CD4-positive, alpha-beta memory T cell (primary cell): ENCODE data around the gene FLAD1. TPM values are rescaled to one million over a fixed set of nuclear protein-coding genes. Genes with fewer than 3 reads are reported as not detected.
A peak's percentile ranks its signal among the peaks of the same experiment; 100 is the strongest.

ENCODE experiments used
- CTCF ChIA-PET: fragments of 350-600 bp; sonication (Branson Sonifier 250); formaldehyde crosslinking; loops from one replicate; lab custom pipeline; 2021; ENCODE audit warnings: inconsistent platforms; ENCODE audit not compliant: partially characterized antibody; lab: Charles Lee
- POLR2A ChIA-PET: fragments of 350-600 bp; sonication (Branson Sonifier 250); formaldehyde crosslinking; loops from one replicate; lab custom pipeline; 2021; ENCODE audit not compliant: partially characterized antibody; lab: Charles Lee
- DNase-seq, 5 donors: peaks; one replicate each; pipeline versions ENCODE4 v3.0.0 to v3.0.0-alpha.2; 2020 to 2022; ENCODE audit warnings: mixed read lengths in 1 of 5
- H3K27ac ChIP-seq: one replicate; pipeline ENCODE4 v1.7.0; 2013; ENCODE audit warnings: low read depth, low read length
- H3K27me3 ChIP-seq: 2 replicates; pipeline ENCODE4 v1.7.0; 2013; ENCODE audit warnings: mild to moderate bottlenecking, low read length, moderate library complexity; ENCODE audit not compliant: insufficient read depth
- H3K36me3 ChIP-seq: 2 replicates; pipeline ENCODE4 v1.7.0; 2013; ENCODE audit warnings: mild to moderate bottlenecking, low read length, moderate library complexity; ENCODE audit not compliant: insufficient read depth
- H3K4me1 ChIP-seq: 2 replicates; pipeline ENCODE4 v1.7.0; 2013; ENCODE audit warnings: mild to moderate bottlenecking, low read length, moderate library complexity; ENCODE audit not compliant: insufficient read depth
- H3K4me3 ChIP-seq, 2 donors: one replicate each; pipeline ENCODE4 v1.7.0; 2013; ENCODE audit warnings: low read length in 2 of 2, mild to moderate bottlenecking in 1 of 2
- H3K9me3 ChIP-seq, 2 donors: one replicate each; pipeline ENCODE4 v1.7.0; 2013; ENCODE audit warnings: low read length in 2 of 2, control low read depth in 1 of 2; ENCODE audit not compliant: control insufficient read depth in 1 of 2
- H3K27ac Mint-ChIP-seq, 7 donors: one replicate each; pipeline ENCODE4 v1.8.0; 2020 to 2021; ENCODE audit warnings: mixed read lengths in 7 of 7, mild to moderate bottlenecking in 6 of 7, inconsistent platforms in 3 of 7, moderate library complexity in 3 of 7
- H3K27me3 Mint-ChIP-seq, 2 donors: one replicate each; pipeline ENCODE4 v1.8.0; 2020 to 2021; ENCODE audit warnings: mixed read lengths in 2 of 2
- H3K36me3 Mint-ChIP-seq, 2 donors: one replicate each; pipeline ENCODE4 v1.8.0; 2020 to 2021; ENCODE audit warnings: mixed read lengths in 2 of 2, inconsistent platforms in 1 of 2, mild to moderate bottlenecking in 1 of 2
- H3K4me1 Mint-ChIP-seq, 4 donors: one replicate each; pipeline ENCODE4 v1.8.0; 2020 to 2021; ENCODE audit warnings: mixed read lengths in 4 of 4, mild to moderate bottlenecking in 1 of 4
- H3K4me3 Mint-ChIP-seq, 8 donors: one replicate each; pipeline ENCODE4 v1.8.0; 2020 to 2021; ENCODE audit warnings: mixed read lengths in 8 of 8, mild to moderate bottlenecking in 7 of 8, moderate library complexity in 6 of 8, inconsistent platforms in 3 of 8
- H3K9me3 Mint-ChIP-seq, 8 donors: one replicate each; pipeline ENCODE4 v1.8.0; 2020 to 2021; ENCODE audit warnings: mixed read lengths in 8 of 8, mild to moderate bottlenecking in 5 of 8, inconsistent platforms in 3 of 8, moderate library complexity in 1 of 8
- intact Hi-C: fragments of 100-400 bp; cut with micrococcal nuclease; formaldehyde crosslinking; loops from one replicate; pipeline ENCODE4 v1.15.1; 2023
- polyA plus RNA-seq, 2 donors: library from polyadenylated mRNA; unstranded; fragments of 300-500 nt; fragmentation: Illumina TruSeq; gene quantifications; one replicate each; pipeline ENCODE4 v1.2.3, GENCODE V29; 2021
- total RNA-seq, 2 experiments: library from RNA; stranded (reverse); gene quantifications; one replicate each; pipeline ENCODE4 v1.2.3, GENCODE V29; 2021

FLAD1 gene
- total and polyA plus RNA-seq, 4 experiments from 2014 or later = 48.9 to 75.9 (median 54.5) TPM

GRCh38 chr1:155034318-155035208 lies 51.4 kb downstream of the FLAD1 start:
- ChIA-PET CTCF (interaction anchor here (1.0 kb wide), 1 partner anchor 51 kb away, joined by 3 read pairs; no protein-coding TSS in a partner anchor), POLR2A (no interaction called here)
- intact Hi-C loops = no loop called here
- peaks cover 0 to 1% of the 10 kb centered on the region in 2 donors for H3K27me3 Mint-ChIP-seq
- H3K27ac Mint-ChIP-seq = peak overlapping the region in 1 of 7 donors; percentile 46
- no peaks in the 10 kb centered on the region for H3K36me3 Mint-ChIP-seq
- H3K4me1 ChIP-seq = no peaks in the 10 kb centered on the region
- no peaks in the 10 kb centered on the region for H3K9me3 ChIP-seq
- no peaks in the 10 kb centered on the region for H3K4me1 Mint-ChIP-seq
- H3K36me3 ChIP-seq = no peaks in the 10 kb centered on the region
- no peaks in the 10 kb centered on the region for H3K9me3 Mint-ChIP-seq
- DNase-seq = no peak
- H3K4me3 ChIP-seq = no peak overlapping the region
- no peak overlapping the region for H3K27ac ChIP-seq
- no peak overlapping the region for H3K4me3 Mint-ChIP-seq
- H3K27me3 ChIP-seq = no peaks in the 10 kb centered on the region

DNA sequence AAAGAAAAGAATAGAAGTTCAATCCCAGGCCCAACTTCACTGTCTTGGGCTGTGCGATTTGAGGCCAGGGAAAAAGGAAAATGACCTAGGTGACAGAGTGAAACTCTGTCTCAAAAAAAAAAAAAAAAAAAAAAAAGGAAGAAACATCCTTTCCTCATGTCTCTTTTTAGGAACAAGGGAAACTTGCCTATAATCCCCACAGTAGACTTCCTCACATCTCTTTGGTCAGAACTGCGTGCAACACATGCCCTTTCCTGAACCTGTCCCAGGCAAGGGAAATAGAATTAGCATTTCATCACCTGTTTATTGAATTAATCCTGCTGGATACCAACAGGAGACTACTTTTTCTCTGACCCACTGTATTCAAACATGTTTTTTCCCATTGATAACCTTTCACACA lies 52.8 kb downstream of the FLAD1 start:
- Mint-ChIP-seq H3K9me3 (no peaks in the 10 kb centered on the region), H3K4me3 (no peak overlapping the region), H3K27me3 (peaks cover 0 to 1% of the 10 kb centered on the region in 2 donors), H3K36me3 (no peaks in the 10 kb centered on the region), H3K4me1 (no peaks in the 10 kb centered on the region), H3K27ac (no peak overlapping the region)
- CTCF ChIA-PET = no interaction called here
- POLR2A ChIA-PET = interaction anchor here (1.1 kb wide), 1 partner anchor 14 kb away, joined by 5 read pairs; no protein-coding TSS in a partner anchor
- DNase-seq = no peak
- Histone ChIP-seq H3K27ac (no peak overlapping the region), H3K4me3 (no peak overlapping the region), H3K4me1 (no peaks in the 10 kb centered on the region), H3K9me3 (no peaks in the 10 kb centered on the region), H3K36me3 (no peaks in the 10 kb centered on the region), H3K27me3 (no peaks in the 10 kb centered on the region)
- intact Hi-C loops = no loop called here

DNA sequence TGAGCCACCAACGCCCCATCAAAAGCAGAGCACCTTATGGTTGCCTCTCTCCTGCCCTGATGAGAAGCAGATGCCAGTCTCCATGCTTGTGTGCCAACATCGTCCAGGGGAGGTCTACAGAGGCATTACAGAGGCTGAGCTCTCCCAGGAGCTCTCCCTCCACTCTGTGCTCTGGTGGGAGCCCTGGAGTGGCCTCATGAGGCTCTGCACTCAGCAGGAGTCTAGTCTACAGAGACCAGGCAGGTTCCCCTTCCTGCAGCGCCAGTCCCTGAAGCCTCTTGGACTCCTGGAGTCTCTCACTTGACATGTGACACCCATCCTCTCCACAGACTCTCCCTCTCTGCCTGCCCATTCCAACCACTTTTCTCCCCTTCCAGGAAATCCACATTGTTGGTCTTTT lies 53.9 kb downstream of the FLAD1 start:
- Histone ChIP-seq H3K27me3 (no peaks in the 10 kb centered on the region), H3K27ac (no peak overlapping the region), H3K4me3 (no peak overlapping the region), H3K4me1 (no peaks in the 10 kb centered on the region), H3K36me3 (no peaks in the 10 kb centered on the region), H3K9me3 (no peaks in the 10 kb centered on the region)
- H3K36me3 Mint-ChIP-seq = no peaks in the 10 kb centered on the region
- no peaks in the 10 kb centered on the region for H3K9me3 Mint-ChIP-seq
- ChIA-PET POLR2A (interaction anchor here (0.8 to 1.1 kb wide), 2 partner anchors 15 to 23 kb away, joined by 3 to 5 read pairs; no protein-coding TSS in a partner anchor), CTCF (interaction anchor here (1.7 kb wide), 1 partner anchor 25 kb away, joined by 6 read pairs; no protein-coding TSS in a partner anchor)
- H3K27me3 Mint-ChIP-seq = peaks cover 0 to 1% of the 10 kb centered on the region in 2 donors
- no peaks in the 10 kb centered on the region for H3K4me1 Mint-ChIP-seq
- no peak overlapping the region for H3K27ac Mint-ChIP-seq
- DNase-seq = no peak
- no peak overlapping the region for H3K4me3 Mint-ChIP-seq
- intact Hi-C loops = no loop called here

DNA sequence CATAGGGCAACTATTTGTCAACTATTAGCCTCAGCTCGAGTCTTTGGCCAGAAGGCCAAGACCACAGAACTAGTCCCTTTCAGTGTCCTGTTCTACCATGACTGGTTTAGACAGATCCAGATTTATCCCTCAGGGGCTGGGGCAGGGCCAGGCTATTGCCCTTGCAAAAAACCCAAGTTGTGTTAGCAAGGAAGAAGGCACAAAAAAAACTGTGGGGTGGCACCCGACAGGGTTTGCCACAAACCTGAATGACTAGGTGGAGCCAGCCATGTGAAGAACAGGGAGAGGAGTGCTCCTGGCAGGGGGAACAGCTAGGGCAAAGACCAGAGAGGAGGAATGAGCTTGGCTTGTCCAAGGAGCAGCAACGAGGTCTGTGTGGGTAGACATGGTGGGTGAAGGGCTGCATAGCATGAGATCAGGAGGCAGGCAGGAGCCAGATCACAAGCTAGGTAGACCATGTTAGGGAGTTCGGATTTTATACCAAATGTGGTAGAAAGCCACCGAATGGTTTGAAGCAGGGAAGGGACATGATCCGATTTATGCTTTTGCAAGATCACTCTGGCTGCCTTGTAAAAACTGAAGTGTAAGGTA lies 54.8 kb downstream of the FLAD1 start:
- ChIA-PET POLR2A (no interaction called here), CTCF (interaction anchor here (1.0 to 1.7 kb wide), 3 partner anchors 14 to 38 kb away, joined by 3 to 6 read pairs (median 3); no protein-coding TSS in a partner anchor)
- H3K27ac ChIP-seq = no peak overlapping the region
- H3K4me3 Mint-ChIP-seq = no peak overlapping the region
- no peaks in the 10 kb centered on the region for H3K9me3 Mint-ChIP-seq
- H3K36me3 Mint-ChIP-seq = no peaks in the 10 kb centered on the region
- no peak overlapping the region for H3K4me3 ChIP-seq
- peaks cover 0 to 1% of the 10 kb centered on the region in 2 donors for H3K27me3 Mint-ChIP-seq
- DNase-seq = no peak
- intact Hi-C loops = no loop called here
- no peaks in the 10 kb centered on the region for H3K4me1 Mint-ChIP-seq
- no peaks in the 10 kb centered on the region for H3K4me1 ChIP-seq
- H3K9me3 ChIP-seq = no peaks in the 10 kb centered on the region
- no peaks in the 10 kb centered on the region for H3K36me3 ChIP-seq
- no peak overlapping the region for H3K27ac Mint-ChIP-seq
- no peaks in the 10 kb centered on the region for H3K27me3 ChIP-seq

DNA sequence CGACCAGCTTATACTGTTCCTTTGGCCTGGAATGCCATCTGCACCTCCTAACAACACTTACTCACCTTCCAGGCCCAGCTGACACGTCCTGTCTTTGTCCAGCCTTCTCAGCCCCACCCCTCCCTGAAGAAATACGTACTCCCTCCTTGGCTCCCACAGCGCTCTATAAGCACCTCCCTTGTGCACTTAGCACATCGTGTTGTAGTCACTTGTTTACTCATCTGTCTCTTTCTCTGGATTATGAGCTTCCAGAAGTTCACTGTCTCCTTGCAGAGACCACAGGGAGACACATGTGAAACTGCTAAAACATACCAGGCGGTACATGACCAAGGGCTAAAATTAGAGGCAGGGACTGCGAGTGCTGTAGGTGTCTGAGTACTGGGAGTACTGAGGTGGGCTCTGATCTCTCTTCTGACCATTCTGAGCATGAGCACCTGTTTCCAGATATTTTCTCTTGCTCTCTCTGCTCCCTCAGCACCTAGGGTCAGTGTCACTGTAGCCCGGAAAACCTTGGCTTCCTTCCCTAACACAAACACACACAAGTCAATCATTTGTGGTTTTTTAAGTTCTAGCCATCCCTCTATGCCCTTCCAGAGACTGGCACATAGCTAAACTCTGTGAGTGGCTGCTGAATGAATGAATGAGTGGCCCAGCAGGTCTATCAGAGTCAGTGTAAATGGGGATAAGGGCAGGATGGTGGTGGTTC lies 55.6 kb downstream of the FLAD1 start:
- Mint-ChIP-seq H3K36me3 (no peaks in the 10 kb centered on the region), H3K4me3 (no peak overlapping the region), H3K4me1 (no peaks in the 10 kb centered on the region), H3K27me3 (peaks cover 0 to 1% of the 10 kb centered on the region in 2 donors), H3K9me3 (no peaks in the 10 kb centered on the region), H3K27ac (peak overlapping the region in 1 of 7 donors; percentile 36)
- ChIA-PET POLR2A (no interaction called here), CTCF (interaction anchor here (1.0 to 1.7 kb wide), 3 partner anchors 15 to 39 kb away, joined by 3 to 6 read pairs (median 3); no protein-coding TSS in a partner anchor)
- DNase-seq = no peak
- Histone ChIP-seq H3K27me3 (no peaks in the 10 kb centered on the region), H3K36me3 (no peaks in the 10 kb centered on the region), H3K4me3 (no peak overlapping the region), H3K9me3 (no peaks in the 10 kb centered on the region), H3K27ac (no peak overlapping the region), H3K4me1 (no peaks in the 10 kb centered on the region)
- intact Hi-C loops = no loop called here

DNA sequence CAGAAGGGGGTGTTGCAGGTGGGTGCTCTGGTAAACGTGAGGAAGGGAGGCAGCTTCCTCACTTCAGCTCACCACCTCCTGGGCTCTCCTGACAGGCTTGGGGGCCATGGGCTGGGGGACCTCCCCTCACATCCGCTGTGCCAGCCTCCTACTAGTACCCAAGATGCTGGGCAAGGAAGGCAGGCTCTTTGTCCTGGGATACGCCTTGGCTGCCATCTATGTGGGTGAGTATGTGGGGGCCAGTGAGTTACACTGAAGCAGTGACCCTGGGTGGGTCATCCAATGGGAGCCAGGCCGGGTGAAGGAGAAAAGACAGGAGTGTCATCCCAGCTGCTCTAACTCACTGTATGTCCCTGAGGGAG lies 56.1 kb downstream of the FLAD1 start:
- no peaks in the 10 kb centered on the region for H3K9me3 Mint-ChIP-seq
- intact Hi-C loops = no loop called here
- H3K27ac Mint-ChIP-seq = peak overlapping the region in 1 of 7 donors; percentile 36
- no peak overlapping the region for H3K4me3 Mint-ChIP-seq
- ChIA-PET CTCF (no interaction called here), POLR2A (no interaction called here)
- no peaks in the 10 kb centered on the region for H3K36me3 ChIP-seq
- no peaks in the 10 kb centered on the region for H3K4me1 ChIP-seq
- H3K36me3 Mint-ChIP-seq = no peaks in the 10 kb centered on the region
- H3K4me3 ChIP-seq = no peak overlapping the region
- no peaks in the 10 kb centered on the region for H3K27me3 ChIP-seq
- H3K27me3 Mint-ChIP-seq = peaks cover 0 to 1% of the 10 kb centered on the region in 2 donors
- no peak overlapping the region for H3K27ac ChIP-seq
- H3K9me3 ChIP-seq = no peaks in the 10 kb centered on the region
- H3K4me1 Mint-ChIP-seq = no peaks in the 10 kb centered on the region
- DNase-seq = no peak
